ENCODE measurements around the gene TMEM101.

TMEM101 gene

DNA sequence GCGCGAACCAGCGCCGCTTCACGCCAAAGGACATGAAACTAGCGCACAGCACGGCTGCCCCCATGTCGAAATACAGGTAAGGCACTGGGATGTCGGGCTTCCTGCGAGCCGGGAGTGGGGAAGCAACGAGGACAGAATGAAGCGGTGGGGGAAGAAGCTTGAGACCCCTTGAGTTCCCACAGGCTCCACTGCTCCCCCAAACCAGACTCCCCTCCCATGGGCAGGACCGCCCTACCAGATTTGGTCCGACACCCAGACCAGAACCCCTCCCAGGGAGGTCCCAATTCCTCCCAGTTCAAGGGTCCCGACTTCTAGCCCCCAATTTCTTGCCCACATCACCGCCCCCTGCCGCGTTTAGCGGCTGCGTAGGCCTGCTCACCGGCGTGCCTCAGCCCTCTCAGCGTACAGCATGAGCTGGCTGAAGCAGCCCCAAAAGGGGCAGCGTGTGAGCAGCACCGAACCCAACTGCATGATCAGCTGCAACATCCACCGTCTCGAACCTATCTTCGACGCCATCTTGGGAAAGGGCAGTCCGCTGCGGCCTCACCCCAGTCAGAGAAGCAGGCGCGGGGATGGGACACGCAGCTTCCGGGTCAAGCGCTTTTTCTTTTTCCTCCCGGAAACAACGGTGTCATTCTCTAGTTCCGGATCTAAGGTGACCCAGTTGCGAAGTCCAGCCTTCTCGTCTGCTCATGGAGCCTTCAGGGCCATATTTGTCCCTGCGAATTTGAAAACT lies at the start of gene TMEM101:
Gene TMEM101, minus strand, starts transcription at position 527 of the 736 bp plus-strand sequence. Its CDS starts 11 bp downstream, at position 516.
- peak; percentile 88 for DNase-seq (ENCODE audit: low read depth)
- TF ChIP-seq, protein P1, sequence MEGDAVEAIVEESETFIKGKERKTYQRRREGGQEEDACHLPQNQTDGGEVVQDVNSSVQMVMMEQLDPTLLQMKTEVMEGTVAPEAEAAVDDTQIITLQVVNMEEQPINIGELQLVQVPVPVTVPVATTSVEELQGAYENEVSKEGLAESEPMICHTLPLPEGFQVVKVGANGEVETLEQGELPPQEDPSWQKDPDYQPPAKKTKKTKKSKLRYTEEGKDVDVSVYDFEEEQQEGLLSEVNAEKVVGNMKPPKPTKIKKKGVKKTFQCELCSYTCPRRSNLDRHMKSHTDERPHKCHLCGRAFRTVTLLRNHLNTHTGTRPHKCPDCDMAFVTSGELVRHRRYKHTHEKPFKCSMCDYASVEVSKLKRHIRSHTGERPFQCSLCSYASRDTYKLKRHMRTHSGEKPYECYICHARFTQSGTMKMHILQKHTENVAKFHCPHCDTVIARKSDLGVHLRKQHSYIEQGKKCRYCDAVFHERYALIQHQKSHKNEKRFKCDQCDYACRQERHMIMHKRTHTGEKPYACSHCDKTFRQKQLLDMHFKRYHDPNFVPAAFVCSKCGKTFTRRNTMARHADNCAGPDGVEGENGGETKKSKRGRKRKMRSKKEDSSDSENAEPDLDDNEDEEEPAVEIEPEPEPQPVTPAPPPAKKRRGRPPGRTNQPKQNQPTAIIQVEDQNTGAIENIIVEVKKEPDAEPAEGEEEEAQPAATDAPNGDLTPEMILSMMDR (IDR thresholded peaks at IDR 0.05; ENCODE audit: low read depth, low read length, missing control alignments) = no peak
- H3K4me3 ChIP-seq (ENCODE audit: low read depth, low read length) = peak within 1 kb of the TSS; percentile 95

DNA sequence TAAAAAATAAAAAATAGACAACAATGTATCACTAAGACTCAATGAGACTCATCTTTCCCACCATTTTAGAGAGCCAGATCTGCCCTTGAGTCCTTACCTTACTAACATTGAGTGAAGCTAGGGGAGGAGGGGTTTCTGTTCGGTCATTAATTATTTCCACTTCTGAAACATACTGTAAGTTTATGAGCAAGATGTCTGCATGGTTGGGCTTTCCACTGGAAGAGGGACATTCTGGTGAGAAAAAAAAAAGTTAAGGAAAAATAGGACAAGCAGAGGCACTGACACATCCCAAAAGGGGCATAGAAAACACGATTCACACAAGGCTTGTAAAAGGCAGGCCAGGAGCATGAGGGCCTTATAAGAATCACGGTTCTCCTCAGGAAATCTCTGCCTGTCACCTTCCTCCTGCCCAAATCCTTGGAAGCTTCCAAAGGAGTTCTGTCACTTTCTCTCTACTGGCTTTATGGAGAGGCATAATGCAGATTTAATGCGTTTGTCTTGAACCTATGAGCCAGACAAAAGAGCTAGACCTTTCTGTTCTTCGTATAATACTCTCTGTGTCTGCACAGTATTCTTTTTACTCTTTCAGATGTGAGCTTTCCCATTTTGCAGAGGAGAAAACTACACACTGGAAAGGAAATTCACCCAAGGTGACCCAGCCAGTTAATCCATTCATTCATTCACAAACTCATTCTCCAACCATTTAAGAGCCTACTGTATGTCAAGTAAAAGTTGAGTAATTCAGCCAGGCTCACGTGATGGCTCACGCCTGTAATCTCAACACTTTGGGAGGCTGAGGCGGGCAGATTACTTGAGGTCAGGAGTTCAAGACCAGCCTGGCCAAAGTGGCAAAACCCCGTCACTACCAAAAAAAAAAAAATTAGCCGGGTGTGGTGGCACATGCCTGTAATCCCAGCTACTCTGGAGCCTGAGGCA lies 49.2 kb upstream of the TMEM101 start:
- H3K4me3 ChIP-seq (ENCODE audit: low read depth, low read length) = no peak overlapping the region
- no peak for DNase-seq (ENCODE audit: low read depth)
- TF ChIP-seq, protein P1 (IDR thresholded peaks at IDR 0.05; ENCODE audit: low read depth, low read length, missing control alignments) = no peak

DNA sequence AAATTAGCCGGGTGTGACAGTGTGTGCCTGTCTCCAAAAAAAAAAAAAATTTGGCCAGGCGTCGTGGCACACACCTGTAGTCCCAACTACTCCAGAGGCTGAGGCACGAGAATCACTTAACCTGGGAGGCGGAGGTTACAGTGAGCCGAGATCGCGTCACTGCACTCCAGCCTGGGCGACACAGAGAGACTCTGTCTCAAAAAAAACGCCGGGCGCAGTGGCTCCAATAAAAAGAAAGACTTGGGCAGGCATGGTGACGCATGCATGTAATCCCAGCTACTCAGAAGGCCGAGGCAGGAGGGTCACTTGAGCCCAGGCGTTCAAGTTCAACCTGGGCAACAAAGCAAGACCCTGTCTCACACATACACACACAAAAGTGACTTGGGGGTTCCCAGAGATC lies 48.1 kb upstream of the TMEM101 start:
- no peak overlapping the region for H3K4me3 ChIP-seq (ENCODE audit: low read depth, low read length)
- no peak for DNase-seq (ENCODE audit: low read depth)

DNA sequence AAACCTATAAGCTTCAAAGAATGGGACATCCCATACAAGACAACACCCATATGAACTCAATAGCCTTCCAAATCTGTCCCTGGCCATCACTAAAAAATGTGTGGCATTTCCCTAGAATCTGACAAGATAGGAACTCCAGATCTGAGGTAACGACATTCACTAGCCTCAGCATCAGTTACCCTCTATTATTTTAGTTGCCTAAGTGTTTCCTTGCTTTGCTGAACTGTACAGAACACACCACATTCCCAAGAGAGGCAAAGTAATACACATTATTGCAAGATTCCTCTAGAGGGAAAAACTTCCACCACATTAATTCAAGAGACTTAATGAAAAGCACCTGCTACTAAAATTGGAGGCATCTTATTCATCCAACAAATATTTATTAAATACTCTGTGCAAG lies 46.7 kb upstream of the TMEM101 start:
- DNase-seq (ENCODE audit: low read depth) = no peak
- H3K4me3 ChIP-seq (ENCODE audit: low read depth, low read length) = no peak overlapping the region
- TF ChIP-seq, protein P1 (IDR thresholded peaks at IDR 0.05; ENCODE audit: low read depth, low read length, missing control alignments) = no peak

More for the DNA sequence above, 48.1 kb upstream of the TMEM101 start:
- TF ChIP-seq, protein P1 (IDR thresholded peaks at IDR 0.05; ENCODE audit: low read depth, low read length, missing control alignments) = no peak

DNA sequence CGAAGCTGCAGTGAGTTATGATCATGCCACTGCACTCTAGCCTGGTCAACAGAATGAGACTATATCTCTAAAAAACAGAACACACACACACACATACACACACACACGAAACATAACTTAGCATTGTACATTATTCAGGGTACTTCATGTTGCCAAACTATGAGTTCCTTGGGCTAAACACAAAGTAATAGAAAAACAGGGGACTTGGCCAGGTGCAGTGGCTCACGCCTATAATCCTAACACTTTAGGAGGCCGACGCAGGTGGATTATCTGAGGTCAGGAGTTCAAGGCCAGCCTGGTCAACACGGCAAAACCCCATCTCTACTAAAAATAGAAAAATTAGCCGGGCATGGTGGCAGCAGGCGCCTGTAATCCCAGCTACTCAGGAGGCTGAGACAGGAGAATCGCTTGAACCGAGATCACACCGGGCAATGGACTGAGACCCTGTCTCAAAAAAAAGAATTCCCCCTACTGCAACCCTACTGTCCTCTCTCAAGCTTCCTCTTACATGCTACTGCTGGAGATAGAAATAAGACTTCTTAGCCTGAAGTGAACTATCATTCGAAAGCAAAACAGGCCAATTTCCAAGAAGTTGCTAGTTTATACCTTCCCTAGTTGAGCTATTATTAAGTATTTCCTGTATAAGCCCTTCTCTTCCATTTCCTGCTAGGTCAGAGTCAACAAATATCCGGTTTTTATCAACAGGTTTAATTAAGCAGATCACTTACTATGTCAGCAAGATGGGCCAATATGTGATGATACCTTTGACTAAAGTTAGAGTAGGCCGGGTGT lies 44.5 kb upstream of the TMEM101 start:
- TF ChIP-seq, protein P1 (IDR thresholded peaks at IDR 0.05; ENCODE audit: low read depth, low read length, missing control alignments) = no peak
- H3K4me3 ChIP-seq (ENCODE audit: low read depth, low read length) = no peak overlapping the region
- DNase-seq (ENCODE audit: low read depth) = no peak

DNA sequence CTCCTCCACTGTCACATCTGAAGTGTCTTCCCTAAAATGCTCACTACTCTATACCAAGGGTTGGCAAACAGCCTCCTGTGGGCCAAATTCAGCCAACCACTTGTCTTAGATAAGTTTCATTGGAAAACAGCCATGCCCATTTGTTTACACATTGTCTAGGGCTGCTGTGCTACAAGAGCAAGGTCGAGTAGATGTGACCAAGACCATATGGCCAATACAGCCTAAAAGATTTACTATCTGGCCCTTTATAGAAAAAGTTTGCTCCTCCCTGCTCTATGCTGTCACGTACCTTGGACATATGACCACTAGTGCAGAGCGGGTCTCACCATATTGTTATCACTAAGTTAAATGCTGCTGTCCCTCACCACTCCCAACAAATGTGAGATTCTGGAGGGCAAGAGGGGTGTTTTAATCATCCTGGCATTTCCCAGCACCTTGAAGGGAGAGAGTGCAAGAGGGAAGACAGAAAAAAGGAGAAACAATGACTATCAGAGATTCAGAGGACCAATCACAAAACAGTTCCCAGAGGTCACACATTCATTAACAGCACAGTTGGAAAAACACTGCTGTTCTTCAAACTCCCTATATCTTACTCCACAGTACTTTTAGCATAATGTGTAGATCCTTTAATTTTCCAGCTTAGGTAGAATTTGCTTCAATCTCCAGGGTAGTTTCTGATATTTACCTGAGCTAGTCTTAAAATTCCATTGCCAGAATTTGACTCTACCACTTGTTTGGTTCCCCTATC lies 38.5 kb upstream of the TMEM101 start:
- no peak overlapping the region for H3K4me3 ChIP-seq (ENCODE audit: low read depth, low read length)
- DNase-seq (ENCODE audit: low read depth) = no peak
- TF ChIP-seq, protein P1 (IDR thresholded peaks at IDR 0.05; ENCODE audit: low read depth, low read length, missing control alignments) = no peak

All from GM12864 (cell line).